ENCODE results near the gene CDK5.

Gene CDK5

GRCh38 chr7:151086802-151087244, 29.1 kb upstream of the CDK5 start:
- peak; percentile 39 for DNase-seq (ENCODE audit: low read depth)

- peak; percentile 35 for DNase-seq (ENCODE audit: low read depth)
Observed at GRCh38 chr7:151085691-151086620, 28.3 kb upstream of the CDK5 start, which contains the start of gene AGAP3. Gene AGAP3 (plus strand): TSS chr7:151086475. CDS start chr7:151086742, 267 bp downstream.

GRCh38 chr7:151085329-151085690, 27.6 kb upstream of the CDK5 start:
- no peak for DNase-seq (ENCODE audit: low read depth)

GRCh38 chr7:151083824-151084160, 26.1 kb upstream of the CDK5 start:
- no peak for DNase-seq (ENCODE audit: low read depth)

GRCh38 chr7:151083071-151083823, 25.6 kb upstream of the CDK5 start, which contains the start of gene TMUB1:
Gene TMUB1 (minus strand): TSS chr7:151083493. CDS start chr7:151082563, 930 bp downstream.
- DNase-seq (ENCODE audit: low read depth) = peak; percentile 80

GRCh38 chr7:151082141-151083070, 24.7 kb upstream of the CDK5 start:
- DNase-seq (ENCODE audit: low read depth) = no peak

- no peak for DNase-seq (ENCODE audit: low read depth)
Observed at GRCh38 chr7:151081170-151082101, 23.7 kb upstream of the CDK5 start.

- DNase-seq (ENCODE audit: low read depth) = peak; percentile 87
Observed at GRCh38 chr7:151080522-151081169, 22.9 kb upstream of the CDK5 start, which contains the start of gene FASTK. Gene FASTK (minus strand): TSS chr7:151080809. CDS start chr7:151080766, 43 bp downstream.

- no peak for DNase-seq (ENCODE audit: low read depth)
Observed at GRCh38 chr7:151080067-151080521, 22.4 kb upstream of the CDK5 start.

GRCh38 chr7:151079199-151079910, 21.7 kb upstream of the CDK5 start:
- DNase-seq (ENCODE audit: low read depth) = no peak

GRCh38 chr7:151078233-151079040, 20.7 kb upstream of the CDK5 start:
- no peak for DNase-seq (ENCODE audit: low read depth)

- DNase-seq (ENCODE audit: low read depth) = no peak
Observed at GRCh38 chr7:151077705-151078232, 20.1 kb upstream of the CDK5 start.

GRCh38 chr7:151076863-151077704, 19.4 kb upstream of the CDK5 start:
- DNase-seq (ENCODE audit: low read depth) = no peak

- no peak for DNase-seq (ENCODE audit: low read depth)
Observed at GRCh38 chr7:151075978-151076426, 18.3 kb upstream of the CDK5 start.

- no peak for DNase-seq (ENCODE audit: low read depth)
Observed at GRCh38 chr7:151075662-151075971, 17.9 kb upstream of the CDK5 start.

GRCh38 chr7:151074817-151075661, 17.3 kb upstream of the CDK5 start:
- no peak for DNase-seq (ENCODE audit: low read depth)

All from activated T-cell treated with anti-CD3 and anti-CD28 coated beads for 48 hours (primary cell).